BJ (cell line): ENCODE results near the gene KCNQ1. TPM values are rescaled to one million over a fixed set of nuclear protein-coding genes. Genes with fewer than 3 reads are reported as not detected.

Source experiments
- CTCF ChIA-PET: fragments of 350-600 bp; formaldehyde crosslinking; extraction: SDS; loops from one replicate; lab custom pipeline; 2021; ENCODE audit warnings: antibody characterized with exemption, inconsistent platforms; lab: Yijun Ruan, JAX
- POLR2A ChIA-PET: fragments of 300-600 bp; sonication (Branson Sonifier 250); formaldehyde crosslinking; extraction: SDS; loops from one replicate; lab custom pipeline; 2021; ENCODE audit warnings: antibody characterized with exemption; lab: Charles Lee
- DNase-seq: peaks from one replicate; pipeline ENCODE4 v3.0.0-alpha.2; 2011; ENCODE audit warnings: low read depth
- H3K27me3 ChIP-seq: 2 replicates; pipeline ENCODE4 v1.6.0; 2011; ENCODE audit warnings: low read length; ENCODE audit not compliant: control insufficient read depth, insufficient read depth
- H3K36me3 ChIP-seq: 2 replicates; pipeline ENCODE4 v1.5.1; 2011; ENCODE audit warnings: low read length; ENCODE audit not compliant: control insufficient read depth, insufficient read depth
- H3K4me3 ChIP-seq: 2 replicates; pipeline ENCODE4 v1.5.1; 2011; ENCODE audit warnings: low read depth, mild to moderate bottlenecking, control low read depth, low read length
- CTCF ChIP-seq: IDR thresholded peaks from 2 replicates; pipeline ENCODE4 v1.5.1; 2011; ENCODE audit warnings: low read depth, mild to moderate bottlenecking, control low read depth, inconsistent platforms, low read length, moderate library complexity; ENCODE audit not compliant: insufficient read depth
- polyA plus RNA-seq: library from polyadenylated mRNA; depleted of rRNA; stranded (reverse); fragments of >200 nt; gene quantifications from 2 replicates; pipeline ENCODE4 v1.2.3, GENCODE V29; 2011

The KCNQ1 gene
- polyA plus RNA-seq, 1 experiment, result not detected

DNA sequence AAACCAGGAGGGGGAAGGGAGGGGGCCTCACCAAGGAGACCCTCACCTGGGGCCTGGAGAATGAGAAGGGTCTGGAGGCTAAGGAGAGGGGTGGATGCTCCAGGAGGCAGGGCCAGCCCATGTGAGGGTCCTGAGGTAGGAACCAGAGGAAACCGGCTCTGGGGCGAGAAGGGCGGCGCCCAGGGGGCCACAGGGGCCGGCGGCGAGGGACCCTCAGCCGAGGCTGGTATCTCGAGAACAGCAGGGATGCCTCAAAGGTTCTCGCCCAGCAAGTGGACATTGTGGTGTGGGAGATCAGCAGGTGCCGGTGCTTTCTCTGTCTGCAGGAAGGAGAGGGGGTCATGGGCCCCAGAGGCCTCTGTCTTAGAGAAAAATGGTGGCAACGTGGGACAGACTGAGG, 392.8 kb downstream of the KCNQ1 start:
- POLR2A ChIA-PET, result interaction anchor here (0.5 kb wide), 1 partner anchor 322 kb away, joined by 3 read pairs; no protein-coding TSS in a partner anchor
- CTCF ChIA-PET, result interaction anchor here (1.4 to 1.8 kb wide), 2 partner anchors 9 to 10 kb away, joined by 3 to 9 read pairs; no protein-coding TSS in a partner anchor
- TF ChIP-seq CTCF, result no peak

GRCh38 chr11:2838091-2838490, 393.3 kb downstream of the KCNQ1 start:
- POLR2A ChIA-PET, result no interaction called here
- H3K27me3 ChIP-seq, result peaks cover 2% of the 10 kb centered on the region

More for the DNA sequence above, 392.8 kb downstream of the KCNQ1 start:
- Histone ChIP-seq H3K27me3 (peaks cover 2% of the 10 kb centered on the region), H3K36me3 (no peaks in the 10 kb centered on the region), H3K4me3 (no peak overlapping the region)
- DNase-seq, result no peak

DNA sequence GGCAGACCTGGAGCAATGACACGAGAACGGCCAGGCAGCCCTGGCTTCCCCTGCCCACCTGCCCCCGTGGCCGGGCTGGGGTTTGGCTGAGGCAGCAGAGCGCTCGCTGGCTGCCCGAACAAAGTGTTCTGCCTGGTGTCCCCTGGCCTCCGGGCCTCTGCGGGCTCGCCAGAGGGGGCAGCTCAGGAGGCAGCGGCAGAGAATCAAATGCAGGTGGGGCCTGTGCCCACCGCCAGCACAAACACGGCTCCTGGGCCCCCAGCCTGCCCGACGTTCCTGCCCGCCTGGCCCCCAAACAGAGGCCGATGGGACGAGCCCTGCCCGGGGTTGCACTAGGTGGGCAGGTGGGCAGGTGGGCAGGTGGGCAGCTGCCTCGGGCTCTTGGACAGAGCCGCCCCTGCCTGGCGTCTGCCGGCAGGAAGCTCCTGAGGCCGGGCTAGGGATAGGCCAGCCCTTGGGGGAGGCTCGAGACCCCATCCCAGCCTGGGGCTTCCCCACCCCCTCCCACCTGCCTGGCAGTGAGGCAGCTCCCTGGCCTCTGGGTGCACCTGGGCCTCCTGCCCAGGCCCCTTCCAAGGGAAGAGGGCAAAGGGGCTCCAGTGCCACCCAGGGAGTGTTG, 394.0 kb downstream of the KCNQ1 start:
- no peak for TF ChIP-seq CTCF
- H3K36me3 ChIP-seq, result no peaks in the 10 kb centered on the region
- ChIA-PET POLR2A (no interaction called here), CTCF (no interaction called here)
- DNase-seq, result no peak
- H3K4me3 ChIP-seq, result no peak overlapping the region
- H3K27me3 ChIP-seq, result peaks cover 2% of the 10 kb centered on the region

More at GRCh38 chr11:2838091-2838490, 393.3 kb downstream of the KCNQ1 start:
- Histone ChIP-seq H3K4me3 (no peak overlapping the region), H3K36me3 (no peaks in the 10 kb centered on the region)
- DNase-seq, result no peak
- no peak for TF ChIP-seq CTCF
- CTCF ChIA-PET, result no interaction called here

DNA sequence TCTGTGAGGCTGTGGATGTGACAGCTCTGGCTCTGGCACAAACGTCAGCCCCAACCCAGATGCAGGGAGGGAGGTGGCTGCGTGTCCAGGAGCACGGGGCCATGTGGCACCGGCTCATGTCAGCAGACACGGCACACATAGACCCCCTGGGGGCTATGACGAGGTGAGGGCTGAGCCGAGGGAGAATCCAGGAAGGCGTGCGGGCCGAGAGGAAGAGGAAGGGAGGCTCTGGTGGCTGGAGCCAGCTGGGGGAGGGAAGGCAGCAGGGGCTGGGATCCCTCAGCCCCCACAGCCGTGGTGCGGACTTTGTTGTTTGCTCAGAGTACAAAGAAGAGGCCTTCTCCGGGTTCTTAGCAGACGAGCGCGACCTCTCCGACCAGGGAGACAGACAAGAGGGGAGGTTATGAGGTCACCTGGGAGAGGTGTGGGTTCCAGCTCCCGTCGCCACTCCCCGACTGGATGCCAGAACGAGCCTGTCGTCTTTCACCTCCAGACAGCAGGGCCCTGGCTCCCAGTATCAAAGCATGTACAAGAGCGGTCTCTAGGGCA, 394.7 kb downstream of the KCNQ1 start:
- H3K4me3 ChIP-seq, result no peak overlapping the region
- DNase-seq, result no peak
- no peaks in the 10 kb centered on the region for H3K36me3 ChIP-seq
- ChIA-PET POLR2A (no interaction called here), CTCF (no interaction called here)
- TF ChIP-seq CTCF, result no peak
- peaks cover 2% of the 10 kb centered on the region for H3K27me3 ChIP-seq

GRCh38 chr11:2841411-2842190, 396.8 kb downstream of the KCNQ1 start:
- Histone ChIP-seq H3K4me3 (no peak overlapping the region), H3K36me3 (no peaks in the 10 kb centered on the region), H3K27me3 (no peaks in the 10 kb centered on the region; the same call in 1 of the 2 replicates)
- TF ChIP-seq CTCF, result no peak
- ChIA-PET CTCF (interaction anchor here (1.5 kb wide), 1 partner anchor 47 kb away, joined by 4 read pairs; no protein-coding TSS in a partner anchor), POLR2A (no interaction called here)
- DNase-seq, result no peak
